Spinal cord (tissue), 10 donors: Measurements from ENCODE around the gene SLC11A2. TPM values are rescaled to one million over a fixed set of nuclear protein-coding genes. Genes with fewer than 3 reads are reported as not detected.

Source experiments
- DNase-seq, 6 donors: peaks; one replicate each; pipeline versions ENCODE4 v3.0.0 to v3.0.0-alpha.2; 2013 to 2015; ENCODE audit warnings: low spot score in 6 of 6, low read depth in 4 of 6
- H3K27ac ChIP-seq: one replicate; pipeline ENCODE4 v1.5.1; 2013; ENCODE audit warnings: low read depth, low read length, control low read depth
- H3K27me3 ChIP-seq: one replicate; pipeline ENCODE4 v1.6.1; 2013; ENCODE audit warnings: low read length; ENCODE audit not compliant: control insufficient read depth, insufficient read depth
- H3K36me3 ChIP-seq: one replicate; pipeline ENCODE4 v1.6.1; 2013; ENCODE audit warnings: low read length; ENCODE audit not compliant: control insufficient read depth, insufficient read depth
- H3K4me1 ChIP-seq: one replicate; pipeline ENCODE4 v1.6.1; 2013; ENCODE audit warnings: low read length; ENCODE audit not compliant: control insufficient read depth, insufficient read depth
- H3K4me3 ChIP-seq: one replicate; pipeline ENCODE4 v1.5.1; 2013; ENCODE audit warnings: low read depth, low read length, control low read depth
- H3K9me3 ChIP-seq: one replicate; pipeline ENCODE4 v1.6.1; 2013; ENCODE audit warnings: low read length; ENCODE audit not compliant: control insufficient read depth, insufficient read depth
- WGBS: methylation state at CpG from one replicate; pipeline ENCODE4 v1.1.5; 2013; ENCODE audit warnings: missing lambda C conversion rate; ENCODE audit not compliant: insufficient coverage; 5-methylcytosine and 5-hydroxymethylcytosine counted together
- polyA plus RNA-seq, 2 donors: library from polyadenylated mRNA; unstranded; fragments of 120-200 nt; gene quantifications; one replicate each; pipeline ENCODE4 v1.2.1, GENCODE V29; 2013; ENCODE audit not compliant: insufficient read length in 2 of 2
- total RNA-seq, 2 donors: library from RNA; depleted of rRNA in 1 of 2; stranded (reverse); fragments of 120-200 nt in 1 of 2; fragments of >200 nt in 1 of 2; gene quantifications; one replicate each; pipeline versions ENCODE4 v1.2.3 to v1.2.4, GENCODE V29; 2013 to 2014
- donor health status: healthy.

The SLC11A2 gene
- total and polyA plus RNA-seq, 4 donors = 52.0 to 102 (median 60.5) TPM

DNA sequence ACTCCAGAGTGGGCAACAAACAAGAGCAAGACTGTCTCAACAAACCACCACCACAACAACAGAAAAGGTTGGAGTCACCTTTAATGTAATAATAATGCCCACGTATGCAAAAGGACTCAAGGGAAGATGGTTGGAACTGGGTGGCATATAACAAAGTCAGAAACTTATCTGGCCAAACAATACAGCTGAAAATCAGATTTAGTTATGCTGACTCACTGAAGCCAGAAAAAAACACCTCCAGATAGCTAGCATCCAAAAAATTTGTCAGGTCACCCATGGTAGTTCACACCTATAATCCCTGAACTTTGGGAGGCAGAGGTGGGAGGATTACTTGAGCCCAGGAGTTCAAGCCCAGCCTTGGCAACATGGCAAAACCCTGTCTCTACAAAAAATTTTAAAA lies 24.4 kb downstream of the SLC11A2 start:
- Histone ChIP-seq H3K27me3 (no peaks in the 10 kb centered on the region), H3K4me1 (no peaks in the 10 kb centered on the region), H3K36me3 (peaks cover 49% of the 10 kb centered on the region), H3K27ac (no peak overlapping the region), H3K9me3 (no peaks in the 10 kb centered on the region), H3K4me3 (no peak overlapping the region)
- no CpG with 5 or more reads among the region's 1 CpG for WGBS
- no peak for DNase-seq

DNA sequence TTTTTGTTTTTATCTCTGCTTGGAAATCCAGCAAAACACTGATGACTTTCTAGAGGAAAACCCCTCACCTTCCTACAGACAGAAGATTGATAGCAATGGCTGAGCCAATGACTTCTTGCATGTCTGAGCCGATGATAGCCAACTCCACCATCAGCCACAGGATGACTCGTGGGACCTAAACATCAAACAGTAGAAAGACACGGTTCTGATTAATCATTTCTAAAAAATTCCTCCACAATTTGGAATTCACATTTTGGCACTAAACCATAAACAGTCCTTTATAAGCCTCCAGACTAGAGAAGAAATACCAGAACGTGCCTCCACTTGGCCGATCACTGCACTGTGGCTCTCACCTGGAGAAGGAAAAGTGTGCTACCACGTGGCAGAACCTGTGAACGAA lies 25.9 kb downstream of the SLC11A2 start:
- no peak overlapping the region for H3K4me3 ChIP-seq
- H3K36me3 ChIP-seq = peaks cover 52% of the 10 kb centered on the region
- 98% methylated on average over 5 of the region's 7 CpGs for WGBS

DNA sequence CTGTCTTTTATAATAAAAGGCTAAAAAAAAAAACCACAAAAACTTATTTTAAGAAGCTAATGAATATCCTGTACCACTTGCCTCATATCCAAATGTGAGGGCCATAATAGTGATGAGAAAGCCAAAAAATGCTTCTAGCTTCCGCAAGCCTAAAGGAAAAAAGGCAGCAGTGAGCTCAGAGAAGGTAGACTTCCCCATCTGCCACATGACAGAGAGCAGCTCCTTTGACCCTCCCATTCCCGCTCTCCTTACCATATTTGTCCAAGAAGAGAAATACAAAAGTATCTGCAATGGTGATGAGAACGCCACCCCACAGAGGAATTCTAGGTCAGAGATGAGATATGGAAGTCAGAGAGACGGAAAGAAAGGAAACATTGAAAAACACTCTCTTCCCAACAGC lies 27.1 kb downstream of the SLC11A2 start:
- no peak for DNase-seq
- Histone ChIP-seq H3K4me1 (no peaks in the 10 kb centered on the region), H3K9me3 (no peaks in the 10 kb centered on the region), H3K27me3 (no peaks in the 10 kb centered on the region), H3K27ac (no peak overlapping the region), H3K36me3 (peaks cover 50% of the 10 kb centered on the region), H3K4me3 (no peak overlapping the region)
- 100% methylated on average over 1 of the region's 4 CpGs for WGBS

More for the DNA sequence above, 25.9 kb downstream of the SLC11A2 start:
- Histone ChIP-seq H3K9me3 (no peaks in the 10 kb centered on the region), H3K27ac (no peak overlapping the region), H3K4me1 (no peaks in the 10 kb centered on the region), H3K27me3 (no peaks in the 10 kb centered on the region)
- no peak for DNase-seq

GRCh38 chr12:50992819-50993218 lies 33.4 kb downstream of the SLC11A2 start:
- Histone ChIP-seq H3K4me1 (no peaks in the 10 kb centered on the region), H3K27me3 (no peaks in the 10 kb centered on the region), H3K36me3 (peaks cover 56% of the 10 kb centered on the region), H3K27ac (no peak overlapping the region), H3K9me3 (no peaks in the 10 kb centered on the region), H3K4me3 (no peak overlapping the region)
- WGBS = 0% methylated on average over 1 of the region's 2 CpGs
- DNase-seq = peak in 2 of 6 donors; percentile 45 to 65

DNA sequence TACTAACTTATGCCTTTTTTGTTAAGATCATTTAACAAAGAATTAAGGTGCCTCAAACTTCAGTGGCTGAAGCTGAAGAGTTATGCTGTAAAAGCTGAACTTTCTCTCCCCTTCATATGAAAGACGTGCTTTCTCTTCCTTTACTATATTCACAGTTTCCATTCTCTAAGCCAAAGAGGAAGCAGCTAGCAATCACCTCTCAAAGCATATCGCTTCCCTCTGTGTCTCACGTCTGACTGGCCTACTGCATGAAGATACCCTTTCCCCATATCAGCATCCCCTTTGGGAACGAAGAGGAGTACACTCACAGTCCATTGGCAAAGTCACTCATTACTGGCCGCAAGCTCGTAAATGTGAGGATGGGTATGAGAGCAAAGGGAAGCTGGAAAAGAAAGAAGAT lies 34.9 kb downstream of the SLC11A2 start:
- Histone ChIP-seq H3K36me3 (peaks cover 44% of the 10 kb centered on the region), H3K4me1 (no peaks in the 10 kb centered on the region), H3K4me3 (no peak overlapping the region), H3K9me3 (no peaks in the 10 kb centered on the region), H3K27me3 (no peaks in the 10 kb centered on the region), H3K27ac (no peak overlapping the region)
- DNase-seq = no peak
- 87% methylated on average over 3 of the region's 6 CpGs for WGBS

DNA sequence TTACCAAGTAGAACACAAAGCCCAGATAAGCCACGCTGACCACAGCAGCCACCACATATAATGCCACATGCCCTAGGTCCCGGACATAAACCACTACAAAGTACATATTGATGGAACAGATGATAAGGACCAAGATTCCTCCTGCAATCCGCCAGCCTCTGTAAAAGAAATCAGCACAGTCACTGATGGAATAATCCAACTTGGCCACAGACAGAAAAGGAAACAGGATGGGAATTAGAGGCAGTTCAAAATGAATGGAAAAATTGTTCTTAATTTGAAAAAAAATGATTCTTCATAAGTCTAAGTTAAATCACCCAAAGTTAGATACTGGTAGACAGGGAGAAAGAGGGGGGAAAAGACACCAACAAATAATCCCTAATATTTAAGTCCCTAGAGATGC lies 35.4 kb downstream of the SLC11A2 start:
- no peak overlapping the region for H3K27ac ChIP-seq
- no CpG with 5 or more reads among the region's 3 CpGs for WGBS
- H3K36me3 ChIP-seq = peaks cover 41% of the 10 kb centered on the region

DNA sequence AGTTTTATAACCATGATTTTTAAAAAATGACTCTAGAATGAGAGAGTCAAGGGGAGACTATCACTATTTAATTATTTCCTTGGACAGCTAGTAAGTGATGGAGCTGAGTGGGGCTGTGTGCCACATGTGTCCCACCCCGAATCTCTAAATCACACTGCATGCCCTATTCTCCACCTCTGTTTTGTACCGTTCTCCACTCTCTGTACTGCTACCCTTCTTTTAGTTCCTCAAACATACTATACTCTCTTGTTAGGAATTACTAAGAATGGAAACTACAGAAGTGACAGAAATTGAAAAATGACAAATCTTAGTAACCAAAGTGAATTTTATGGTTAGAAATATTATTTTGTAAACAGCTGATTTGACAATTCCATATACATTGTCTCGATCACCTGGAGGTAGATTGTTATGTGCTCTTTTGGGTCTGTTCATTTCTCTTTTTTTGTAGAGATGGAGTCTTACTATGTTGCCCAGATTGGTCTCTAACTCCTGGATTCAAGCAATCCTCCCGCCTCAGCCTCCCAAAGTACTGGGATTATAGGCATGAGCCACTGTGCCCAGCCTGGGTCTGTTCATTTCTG lies 35.9 kb downstream of the SLC11A2 start:
- Histone ChIP-seq H3K27ac (no peak overlapping the region), H3K4me1 (no peaks in the 10 kb centered on the region), H3K27me3 (no peaks in the 10 kb centered on the region), H3K4me3 (no peak overlapping the region), H3K9me3 (no peaks in the 10 kb centered on the region), H3K36me3 (peaks cover 38% of the 10 kb centered on the region)
- 100% methylated on average over 1 of the region's 4 CpGs for WGBS
- no peak for DNase-seq

More for the DNA sequence above, 35.4 kb downstream of the SLC11A2 start:
- Histone ChIP-seq H3K4me3 (no peak overlapping the region), H3K4me1 (no peaks in the 10 kb centered on the region), H3K27me3 (no peaks in the 10 kb centered on the region), H3K9me3 (no peaks in the 10 kb centered on the region)
- no peak for DNase-seq

DNA sequence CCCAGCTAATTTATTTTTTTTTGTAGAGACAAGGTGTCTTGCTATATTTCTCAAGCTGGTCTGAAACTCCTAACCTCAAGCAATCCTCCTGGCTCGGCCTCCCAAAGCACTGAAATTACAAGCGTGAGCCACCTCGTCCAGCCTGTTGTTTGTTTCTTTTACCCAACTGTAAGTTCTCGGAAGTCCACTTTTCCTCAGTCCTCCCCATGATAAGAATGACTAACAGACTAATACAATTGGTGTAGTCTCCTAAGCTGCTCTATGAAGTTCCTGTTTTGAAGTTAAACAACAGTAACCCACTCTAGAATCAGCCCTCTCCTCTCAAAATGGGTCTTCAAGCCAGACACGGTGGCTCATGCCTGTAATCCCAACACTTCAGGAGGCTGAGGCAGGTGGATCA lies 37.3 kb downstream of the SLC11A2 start:
- Histone ChIP-seq H3K36me3 (peaks cover 33% of the 10 kb centered on the region), H3K4me1 (no peaks in the 10 kb centered on the region), H3K27ac (no peak overlapping the region), H3K27me3 (no peaks in the 10 kb centered on the region), H3K9me3 (no peaks in the 10 kb centered on the region), H3K4me3 (no peak overlapping the region)
- WGBS = 100% methylated on average over 3 of the region's 5 CpGs
- no peak for DNase-seq

DNA sequence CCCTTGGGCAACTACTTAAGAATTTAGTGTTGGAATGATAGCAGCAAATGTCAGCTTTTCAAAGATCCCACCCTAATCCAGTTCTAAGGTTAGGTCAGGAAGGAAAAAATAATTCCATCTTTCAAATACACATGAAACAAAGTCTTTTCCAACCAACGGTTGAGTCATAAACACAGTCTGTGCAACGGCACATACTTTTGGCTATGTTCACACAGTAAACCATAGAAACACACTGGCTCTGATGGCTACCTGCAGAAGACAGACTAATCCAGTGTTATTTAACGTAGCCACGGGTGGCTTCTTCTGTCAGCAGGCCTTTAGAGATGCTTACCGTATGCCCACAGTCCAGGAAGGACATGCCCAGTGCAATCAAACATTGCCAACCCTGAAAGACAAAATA lies 38.1 kb downstream of the SLC11A2 start:
- Histone ChIP-seq H3K36me3 (peaks cover 29% of the 10 kb centered on the region), H3K27ac (no peak overlapping the region)

GRCh38 chr12:50986966-50987737 lies 39.0 kb downstream of the SLC11A2 start:
- no peak overlapping the region for H3K27ac ChIP-seq
- no peak overlapping the region for H3K4me3 ChIP-seq
- DNase-seq = peak in 5 of 6 donors; percentile 26 to 82 (median 56)

More for the DNA sequence above, 38.1 kb downstream of the SLC11A2 start:
- Histone ChIP-seq H3K9me3 (no peaks in the 10 kb centered on the region), H3K4me1 (no peaks in the 10 kb centered on the region), H3K27me3 (no peaks in the 10 kb centered on the region), H3K4me3 (no peak overlapping the region)
- WGBS = 81% methylated on average over 5 of the region's 5 CpGs
- DNase-seq = no peak

More at GRCh38 chr12:50986966-50987737, 39.0 kb downstream of the SLC11A2 start:
- Histone ChIP-seq H3K36me3 (peaks cover 25% of the 10 kb centered on the region), H3K27me3 (no peaks in the 10 kb centered on the region), H3K9me3 (no peaks in the 10 kb centered on the region), H3K4me1 (no peaks in the 10 kb centered on the region)
- WGBS = 53% methylated on average over 3 of the region's 8 CpGs
